SK-N-SH treated with all-trans-retinoic acid at 6 μM for 48 hours (cell line): ENCODE measurements around the gene MMS22L.

ENCODE experiments used
- ARNTL ChIP-seq: fragments of 450-650 bp; formaldehyde crosslinking; IDR thresholded peaks from 2 replicates; pipeline ENCODE4 v1.5.0; 2020; ENCODE audit warnings: low read depth, mild to moderate bottlenecking, moderate library complexity, borderline replicate concordance
- CREB5 ChIP-seq: fragments of 250-450 bp; sonication (Bioruptor Pico); IDR thresholded peaks from 2 replicates; pipeline ENCODE4 v1.5.1; 2020; ENCODE audit warnings: low read depth, mild to moderate bottlenecking, moderate library complexity
- ESRRG ChIP-seq: fragments of 250-450 bp; sonication (Bioruptor Pico); IDR thresholded peaks from 2 replicates; pipeline ENCODE4 v1.6.1; 2021; ENCODE audit warnings: mild to moderate bottlenecking
- PATZ1 ChIP-seq: fragments of 250-450 bp; sonication (Bioruptor Pico); IDR thresholded peaks from 2 replicates; pipeline ENCODE4 v1.8.0; 2020; ENCODE audit warnings: mild to moderate bottlenecking, moderate library complexity, borderline replicate concordance
- POU6F1 ChIP-seq: fragments of 250-450 bp; sonication (Bioruptor Pico); IDR thresholded peaks from 2 replicates; pipeline ENCODE4 v1.8.0; 2021; ENCODE audit warnings: low read depth, mild to moderate bottlenecking, moderate library complexity, borderline replicate concordance
- RARB ChIP-seq: fragments of 250-450 bp; sonication (Bioruptor Pico); IDR thresholded peaks from 2 replicates; pipeline ENCODE4 v1.8.0; 2021; ENCODE audit warnings: mild to moderate bottlenecking, moderate library complexity
- TOX ChIP-seq: fragments of 250-450 bp; sonication (Bioruptor Pico); IDR thresholded peaks from 2 replicates; pipeline ENCODE4 v1.8.0; 2021; ENCODE audit warnings: mild to moderate bottlenecking, moderate library complexity, borderline replicate concordance
- TSHZ2 ChIP-seq: fragments of 250-450 bp; sonication (Bioruptor Pico); IDR thresholded peaks from 2 replicates; pipeline ENCODE4 v1.5.0; 2020; ENCODE audit warnings: mild to moderate bottlenecking, moderate library complexity
- ZFP30 ChIP-seq: fragments of 450-650 bp; formaldehyde crosslinking; IDR thresholded peaks from 2 replicates; pipeline ENCODE4 v1.5.0; 2022; ENCODE audit warnings: mild to moderate bottlenecking, moderate library complexity

GRCh38 chr6:97186416-97186999 lies 96.5 kb downstream of the MMS22L start:
- no peak for TF ChIP-seq ARNTL (CRISPR knock-in tag)
- TF ChIP-seq CREB5 = no peak
- TF ChIP-seq PATZ1 (CRISPR knock-in tag) = no peak
- no peak for TF ChIP-seq TOX
- no peak for TF ChIP-seq ESRRG (CRISPR knock-in tag)
- TF ChIP-seq RARB (CRISPR knock-in tag) = no peak
- no peak for TF ChIP-seq ZFP30 (CRISPR knock-in tag)
- no peak for TF ChIP-seq TSHZ2 (CRISPR knock-in tag)
- TF ChIP-seq POU6F1 = no peak
